GM18526 (cell line): ENCODE data around the gene NEDD4.

Experiments
- POLR2A ChIP-seq: IDR thresholded peaks from 3 replicates; pipeline ENCODE4 v1.6.1; 2011; ENCODE audit not compliant: insufficient read length; ENCODE audit errors: extremely low read depth

The NEDD4 gene

GRCh38 chr15:55863911-55864310, 129.5 kb downstream of the NEDD4 start:
- TF ChIP-seq POLR2A, result no peak

GRCh38 chr15:55861115-55861514, 132.3 kb downstream of the NEDD4 start:
- TF ChIP-seq POLR2A, result no peak

GRCh38 chr15:55860468-55860867, 132.9 kb downstream of the NEDD4 start:
- no peak for TF ChIP-seq POLR2A

GRCh38 chr15:55859681-55860080, 133.7 kb downstream of the NEDD4 start:
- TF ChIP-seq POLR2A, result no peak

- TF ChIP-seq POLR2A, result no peak
Measured at GRCh38 chr15:55858661-55859060, 134.8 kb downstream of the NEDD4 start.

- TF ChIP-seq POLR2A, result no peak
Measured at GRCh38 chr15:55856506-55857164, 136.8 kb downstream of the NEDD4 start.

- no peak for TF ChIP-seq POLR2A
Measured at GRCh38 chr15:55853134-55853533, 140.3 kb downstream of the NEDD4 start.

GRCh38 chr15:55846116-55846707, 147.2 kb downstream of the NEDD4 start:
- TF ChIP-seq POLR2A, result no peak

GRCh38 chr15:55835866-55836265, 157.5 kb downstream of the NEDD4 start:
- no peak for TF ChIP-seq POLR2A

GRCh38 chr15:55834331-55834730, 159.1 kb downstream of the NEDD4 start:
- TF ChIP-seq POLR2A, result no peak

GRCh38 chr15:55829826-55830225, 163.6 kb downstream of the NEDD4 start:
- TF ChIP-seq POLR2A, result no peak

GRCh38 chr15:55827955-55828354, 165.5 kb downstream of the NEDD4 start:
- TF ChIP-seq POLR2A, result no peak

GRCh38 chr15:55827204-55827603, 166.2 kb downstream of the NEDD4 start:
- TF ChIP-seq POLR2A, result no peak

- no peak for TF ChIP-seq POLR2A
Measured at GRCh38 chr15:55824857-55825613, 168.4 kb downstream of the NEDD4 start.

- no peak for TF ChIP-seq POLR2A
Measured at GRCh38 chr15:55823699-55824340, 169.6 kb downstream of the NEDD4 start.

GRCh38 chr15:55823191-55823670, 170.2 kb downstream of the NEDD4 start:
- no peak for TF ChIP-seq POLR2A
